ENCODE data around the gene LPIN1. TPM values are rescaled to one million over a fixed set of nuclear protein-coding genes. Genes with fewer than 3 reads are reported as not detected.

The LPIN1 gene, protein sequence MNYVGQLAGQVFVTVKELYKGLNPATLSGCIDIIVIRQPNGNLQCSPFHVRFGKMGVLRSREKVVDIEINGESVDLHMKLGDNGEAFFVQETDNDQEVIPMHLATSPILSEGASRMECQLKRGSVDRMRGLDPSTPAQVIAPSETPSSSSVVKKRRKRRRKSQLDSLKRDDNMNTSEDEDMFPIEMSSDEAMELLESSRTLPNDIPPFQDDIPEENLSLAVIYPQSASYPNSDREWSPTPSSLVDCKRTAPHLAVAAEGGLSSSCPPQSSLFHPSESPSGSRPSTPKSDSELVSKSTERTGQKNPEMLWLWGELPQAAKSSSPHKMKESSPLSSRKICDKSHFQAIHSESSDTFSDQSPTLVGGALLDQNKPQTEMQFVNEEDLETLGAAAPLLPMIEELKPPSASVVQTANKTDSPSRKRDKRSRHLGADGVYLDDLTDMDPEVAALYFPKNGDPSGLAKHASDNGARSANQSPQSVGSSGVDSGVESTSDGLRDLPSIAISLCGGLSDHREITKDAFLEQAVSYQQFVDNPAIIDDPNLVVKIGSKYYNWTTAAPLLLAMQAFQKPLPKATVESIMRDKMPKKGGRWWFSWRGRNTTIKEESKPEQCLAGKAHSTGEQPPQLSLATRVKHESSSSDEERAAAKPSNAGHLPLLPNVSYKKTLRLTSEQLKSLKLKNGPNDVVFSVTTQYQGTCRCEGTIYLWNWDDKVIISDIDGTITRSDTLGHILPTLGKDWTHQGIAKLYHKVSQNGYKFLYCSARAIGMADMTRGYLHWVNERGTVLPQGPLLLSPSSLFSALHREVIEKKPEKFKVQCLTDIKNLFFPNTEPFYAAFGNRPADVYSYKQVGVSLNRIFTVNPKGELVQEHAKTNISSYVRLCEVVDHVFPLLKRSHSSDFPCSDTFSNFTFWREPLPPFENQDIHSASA
- 25.8 and 34.4 TPM in 2 replicates for total RNA-seq (2014; rRNA removed; shearing (Covaris generic))

GRCh38 chr2:11746376-11746806 lies at the start of gene LPIN1:
Gene LPIN1, plus strand, starts transcription at chr2:11746632. Its CDS starts 18,910 bp downstream, at chr2:11765542.
- DNase-seq (ENCODE audit: low spot score) = peak; percentile 74

DNA sequence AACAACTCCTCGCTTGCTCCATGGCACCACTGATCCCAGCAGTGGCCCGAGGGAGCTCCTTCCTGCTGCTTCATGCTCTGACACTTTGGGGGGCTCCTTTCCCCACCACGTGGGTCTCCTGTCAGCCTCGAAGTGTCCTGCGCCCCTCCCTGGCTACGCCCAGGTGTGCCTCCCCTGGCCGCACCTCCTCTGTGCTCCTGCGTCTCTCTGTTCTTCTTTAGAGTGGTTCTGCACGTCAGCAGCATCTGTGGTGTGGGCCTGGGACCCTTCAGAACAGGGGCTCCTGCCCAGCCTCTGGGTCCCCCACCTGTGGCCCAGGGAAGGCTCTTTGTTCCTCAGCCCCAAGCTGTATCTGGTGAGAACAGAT lies 49.7 kb upstream of the LPIN1 start:
- DNase-seq (ENCODE audit: low spot score) = no peak

- DNase-seq (ENCODE audit: low spot score) = peak; percentile 92
Observed at GRCh38 chr2:11697103-11697871, 49.1 kb upstream of the LPIN1 start.

DNA sequence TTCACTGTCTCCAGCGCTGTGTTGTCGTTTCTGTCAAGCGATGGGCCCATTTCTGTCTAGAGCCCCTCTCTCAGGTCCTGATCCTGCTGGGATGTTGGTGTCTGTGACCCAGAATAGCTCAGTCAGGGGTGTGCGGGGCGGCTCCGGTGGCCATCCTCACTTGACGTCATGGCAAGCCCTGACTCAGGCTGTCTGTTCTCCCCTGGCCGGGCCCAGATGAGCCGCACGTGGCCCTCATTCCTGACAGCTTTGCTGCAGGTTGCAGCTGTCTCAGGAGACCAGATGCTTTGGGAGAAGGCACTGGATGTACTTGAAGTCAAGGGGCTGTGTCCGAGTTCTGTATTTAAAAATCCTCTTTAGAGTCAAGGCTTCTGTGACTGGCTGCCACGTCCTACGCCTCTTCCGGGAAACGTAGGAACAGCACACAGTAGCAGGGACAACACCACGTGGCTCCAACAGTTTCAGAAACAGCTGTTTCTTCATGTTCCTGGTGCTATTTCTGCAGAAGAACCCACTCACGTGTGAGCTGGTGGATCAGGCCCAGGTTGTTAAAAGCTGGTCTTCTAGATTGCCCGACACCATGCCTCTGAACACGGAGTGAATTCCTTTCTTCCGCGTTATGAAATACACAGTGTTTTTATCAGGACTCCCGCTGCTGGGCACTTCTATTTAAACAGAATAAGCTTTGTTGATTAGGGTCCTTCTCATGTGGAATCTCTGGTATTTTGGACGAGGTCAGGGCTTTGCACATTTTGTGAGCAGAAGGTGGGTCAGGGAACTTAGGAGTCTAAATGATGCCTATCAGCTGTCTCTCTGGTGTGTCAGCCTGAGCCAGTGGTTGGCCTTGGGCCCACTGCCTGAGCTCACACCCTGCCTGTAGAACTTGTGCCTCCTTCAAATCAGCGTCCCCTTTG lies 48.2 kb upstream of the LPIN1 start:
- DNase-seq (ENCODE audit: low spot score) = peak; percentile 42

GRCh38 chr2:11699686-11700670 lies 46.5 kb upstream of the LPIN1 start:
- DNase-seq (ENCODE audit: low spot score) = no peak

- DNase-seq (ENCODE audit: low spot score) = no peak
Observed at GRCh38 chr2:11701206-11701605, 45.2 kb upstream of the LPIN1 start.

GRCh38 chr2:11701751-11702301 lies 44.6 kb upstream of the LPIN1 start:
- DNase-seq (ENCODE audit: low spot score) = no peak

DNA sequence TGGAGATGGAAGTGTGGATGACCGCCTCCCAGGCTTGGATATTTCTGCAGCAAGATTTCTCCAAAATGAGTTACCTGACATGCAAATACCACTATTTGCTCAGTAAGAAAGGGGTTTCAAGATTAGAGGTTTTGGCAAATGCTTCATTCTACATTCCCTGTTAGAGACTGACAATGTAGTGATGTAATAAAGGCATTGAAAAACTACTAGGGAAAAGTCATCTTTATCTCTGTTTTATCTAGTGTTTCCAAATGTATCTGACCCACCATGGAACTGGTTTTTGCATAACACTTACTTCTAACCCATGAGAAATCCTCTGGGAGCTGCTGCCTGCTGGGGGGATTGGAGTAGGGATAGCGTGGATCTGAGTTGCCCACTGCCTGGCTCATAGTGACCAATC lies 43.5 kb upstream of the LPIN1 start:
- DNase-seq (ENCODE audit: low spot score) = no peak

- DNase-seq (ENCODE audit: low spot score) = peak; percentile 33
Observed at GRCh38 chr2:11703700-11704099, 42.7 kb upstream of the LPIN1 start.

- DNase-seq (ENCODE audit: low spot score) = no peak
Observed at GRCh38 chr2:11705063-11705462, 41.4 kb upstream of the LPIN1 start.

DNA sequence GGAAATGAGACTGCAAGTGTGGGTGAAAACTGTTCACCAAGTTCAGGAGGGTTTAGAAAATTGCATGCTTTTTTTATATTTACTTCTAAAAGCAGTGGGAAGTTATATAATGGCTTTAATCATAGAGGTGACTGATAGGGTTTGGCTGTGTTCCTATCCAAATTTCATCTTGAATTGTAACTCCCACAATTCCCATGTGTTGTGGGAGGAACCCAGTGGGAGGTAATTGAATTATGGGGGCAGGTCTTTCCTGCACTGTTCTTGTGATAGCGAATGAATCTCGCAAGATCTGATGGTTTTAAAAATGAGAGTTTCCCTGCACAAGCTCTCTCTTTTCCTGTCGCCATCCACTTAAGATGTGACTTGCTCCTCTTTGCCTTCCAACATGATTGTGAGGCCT lies 40.7 kb upstream of the LPIN1 start:
- no peak for DNase-seq (ENCODE audit: low spot score)

GRCh38 chr2:11708106-11708505 lies 38.3 kb upstream of the LPIN1 start:
- DNase-seq (ENCODE audit: low spot score) = no peak

GRCh38 chr2:11709293-11709692 lies 37.1 kb upstream of the LPIN1 start:
- no peak for DNase-seq (ENCODE audit: low spot score)

DNA sequence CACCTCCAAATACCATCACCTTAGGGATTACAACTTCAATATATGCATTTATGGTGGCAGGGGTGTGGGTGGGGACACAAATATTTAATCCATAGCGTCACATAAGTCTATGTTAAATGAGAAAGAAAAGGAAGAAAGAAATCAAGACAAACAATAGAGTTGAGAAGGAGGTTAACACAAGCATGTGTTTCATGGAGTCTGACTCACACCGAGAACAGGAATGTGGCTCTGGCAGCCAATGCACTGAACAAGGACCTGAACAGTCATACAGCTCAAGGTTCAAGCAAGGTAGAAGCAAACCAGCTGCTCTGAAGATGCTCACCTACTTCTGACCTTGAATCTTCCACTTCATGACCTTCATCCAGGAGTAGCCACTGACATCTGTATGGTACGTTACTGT lies 36.2 kb upstream of the LPIN1 start:
- DNase-seq (ENCODE audit: low spot score) = peak; percentile 67

GRCh38 chr2:11710632-11711353 lies 35.6 kb upstream of the LPIN1 start:
- DNase-seq (ENCODE audit: low spot score) = no peak

DNA sequence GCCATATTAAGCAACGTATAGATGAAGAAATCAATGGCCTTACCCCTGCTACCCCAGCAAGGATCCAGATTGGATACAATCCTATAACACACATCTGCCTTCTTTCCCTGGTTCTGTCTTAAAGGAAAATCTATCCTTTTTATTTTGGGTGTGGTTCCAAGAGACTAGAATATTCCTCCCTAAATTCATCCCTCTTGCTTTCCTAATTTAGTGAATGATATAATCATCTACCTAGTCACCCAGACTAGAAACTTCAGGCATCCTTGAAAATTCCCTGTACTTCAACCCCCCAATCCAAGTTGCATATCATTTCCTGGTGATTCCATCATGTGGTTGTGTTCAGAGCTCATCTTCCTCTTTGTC lies 35.1 kb upstream of the LPIN1 start:
- no peak for DNase-seq (ENCODE audit: low spot score)

GRCh38 chr2:11711751-11712150 lies 34.7 kb upstream of the LPIN1 start:
- DNase-seq (ENCODE audit: low spot score) = no peak

GRCh38 chr2:11712866-11713265 lies 33.6 kb upstream of the LPIN1 start:
- DNase-seq (ENCODE audit: low spot score) = no peak

- no peak for DNase-seq (ENCODE audit: low spot score)
Observed at GRCh38 chr2:11713815-11714214, 32.6 kb upstream of the LPIN1 start.

Data from A172 (cell line).